Activated CD8-positive, alpha-beta memory T cell treated with anti-CD3 and anti-CD28 coated beads for 4 hours (primary cell): ENCODE results near the gene CDH8.
"Not testable (repeated sequence)": the region's sequence is repeated elsewhere in the genome, so short reads cannot be mapped to it uniquely, and the experiment has no call there.

ENCODE experiments used
- DNase-seq, 2 donors: peaks; one replicate each; pipeline ENCODE4 v3.0.0-alpha.2; 2020; ENCODE audit warnings: low read depth in 2 of 2

CDH8 gene

GRCh38 chr16:61934601-61935000 lies 101.6 kb downstream of the CDH8 start:
- DNase-seq, result no peak

DNA sequence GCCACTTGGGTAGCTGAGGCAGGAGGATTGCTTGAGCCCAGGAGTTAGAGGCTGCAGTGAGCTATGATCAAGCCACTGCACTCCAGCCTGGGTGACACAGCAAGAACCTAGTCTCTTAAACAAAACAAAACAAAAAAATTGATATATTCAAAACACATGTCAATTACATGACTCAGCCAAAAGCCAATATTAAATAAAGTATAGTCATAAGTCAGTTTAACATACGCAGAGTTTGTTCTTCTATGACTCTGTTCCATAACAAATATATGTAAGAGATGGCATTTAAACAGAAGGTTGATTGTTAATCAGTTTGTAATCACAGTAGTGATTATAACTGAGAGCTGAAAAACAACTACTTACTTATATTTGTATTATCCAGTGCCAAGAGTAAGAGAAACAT lies 106.5 kb downstream of the CDH8 start:
- DNase-seq, result no peak

DNA sequence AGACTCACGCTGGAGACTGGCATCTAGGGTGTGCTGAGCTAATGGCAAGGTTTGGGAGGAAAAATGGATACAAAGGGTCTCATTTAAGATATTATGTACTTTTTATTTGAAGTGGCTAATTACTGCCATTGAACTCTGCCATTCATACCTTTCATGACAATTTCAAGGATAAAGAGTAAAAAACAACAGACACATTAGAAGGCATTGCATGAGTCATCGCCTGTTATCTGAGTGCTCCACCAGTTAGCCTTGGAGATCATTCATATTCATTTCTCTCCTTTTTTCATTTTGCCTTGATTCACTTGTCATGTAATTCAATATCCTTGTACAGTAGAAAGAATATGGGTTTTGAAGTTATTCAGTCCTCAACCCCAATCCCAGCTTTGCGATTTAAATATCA lies 109.5 kb downstream of the CDH8 start:
- no peak for DNase-seq

- DNase-seq, result no peak
These were observed 112.6 kb downstream of the CDH8 start for GRCh38 chr16:61923629-61924028.

DNA sequence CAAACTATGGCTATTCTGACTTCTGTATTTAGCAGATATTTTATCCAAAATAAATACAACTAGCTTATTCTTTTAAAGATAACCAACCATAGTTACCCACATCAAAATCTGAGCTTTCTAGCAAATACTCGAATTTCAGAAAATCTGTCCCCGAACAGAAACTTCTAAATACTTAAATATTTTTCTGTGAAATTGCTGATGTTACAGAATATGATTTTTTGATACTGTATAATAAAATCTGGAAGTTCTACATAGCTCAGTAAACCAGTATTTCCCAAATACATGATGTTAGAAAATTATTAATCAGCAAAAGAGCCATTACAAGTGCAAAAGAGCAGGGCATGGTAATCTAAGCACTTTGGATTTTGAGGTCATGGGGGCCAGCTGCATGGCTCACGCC lies 114.9 kb downstream of the CDH8 start:
- DNase-seq, result no peak

- DNase-seq, result not testable (repeated sequence)
These were observed 118.1 kb downstream of the CDH8 start for GRCh38 chr16:61917865-61918826.

GRCh38 chr16:61915569-61915968 lies 120.7 kb downstream of the CDH8 start:
- DNase-seq, result no peak

GRCh38 chr16:61909074-61909473 lies 127.2 kb downstream of the CDH8 start:
- no peak for DNase-seq

GRCh38 chr16:61908426-61908825 lies 127.8 kb downstream of the CDH8 start:
- no peak for DNase-seq

DNA sequence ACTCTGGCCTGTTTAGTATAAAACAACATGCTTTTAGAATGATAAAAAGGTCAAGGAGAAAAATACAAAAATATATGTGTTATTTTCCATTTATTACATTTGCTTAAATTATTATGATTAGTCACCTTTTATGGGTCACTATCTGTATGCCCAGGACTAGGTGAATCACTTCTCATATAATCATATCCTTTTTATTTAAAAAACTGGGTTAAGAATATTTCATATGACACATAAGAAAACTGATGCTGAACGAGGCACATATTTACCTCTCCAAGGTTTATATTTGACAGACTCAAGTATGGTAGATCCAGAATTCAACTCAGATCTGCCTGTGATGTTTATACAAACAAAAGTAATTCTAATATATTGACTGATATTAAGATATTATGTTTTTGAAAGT lies 134.5 kb downstream of the CDH8 start:
- no peak for DNase-seq

GRCh38 chr16:61900482-61900881 lies 135.8 kb downstream of the CDH8 start:
- no peak for DNase-seq

DNA sequence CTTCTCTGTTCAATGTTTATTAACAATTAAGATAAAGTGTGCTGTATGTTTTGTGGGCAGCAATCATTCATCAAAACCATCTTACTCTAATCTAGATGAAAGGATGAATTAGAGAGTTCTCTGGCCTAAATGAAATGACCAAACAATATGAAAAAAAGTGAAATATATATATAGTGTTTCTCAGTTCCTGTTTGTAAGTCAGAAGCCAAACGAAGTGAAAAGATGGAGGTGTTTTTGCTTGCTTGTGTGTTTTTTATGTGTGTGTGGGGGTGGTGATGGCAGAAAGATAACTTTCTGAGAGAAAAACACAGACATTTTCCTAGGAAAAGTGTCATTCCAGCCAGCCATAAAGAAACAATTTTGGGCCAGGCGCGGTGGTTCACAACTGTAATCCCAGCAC lies 138.6 kb downstream of the CDH8 start:
- DNase-seq, result no peak

DNA sequence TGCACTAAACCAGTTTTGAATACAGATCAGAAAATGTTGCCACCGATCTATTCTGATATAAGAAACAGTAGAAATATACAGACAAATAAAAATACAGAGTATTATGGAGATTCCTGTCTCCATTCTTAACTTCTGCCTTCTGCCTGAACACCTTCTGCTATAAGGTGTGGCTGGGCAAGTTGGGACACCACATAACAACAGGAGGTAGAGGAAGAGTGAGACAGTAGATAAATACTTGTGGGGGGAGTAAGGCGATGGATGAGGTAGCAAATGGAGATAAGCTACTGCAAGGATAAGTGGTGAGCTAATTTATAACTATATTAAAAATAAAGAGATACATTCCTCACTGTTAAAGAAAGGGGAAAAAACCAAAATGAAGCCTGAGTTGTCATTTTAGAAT lies 143.7 kb downstream of the CDH8 start:
- DNase-seq, result no peak

DNA sequence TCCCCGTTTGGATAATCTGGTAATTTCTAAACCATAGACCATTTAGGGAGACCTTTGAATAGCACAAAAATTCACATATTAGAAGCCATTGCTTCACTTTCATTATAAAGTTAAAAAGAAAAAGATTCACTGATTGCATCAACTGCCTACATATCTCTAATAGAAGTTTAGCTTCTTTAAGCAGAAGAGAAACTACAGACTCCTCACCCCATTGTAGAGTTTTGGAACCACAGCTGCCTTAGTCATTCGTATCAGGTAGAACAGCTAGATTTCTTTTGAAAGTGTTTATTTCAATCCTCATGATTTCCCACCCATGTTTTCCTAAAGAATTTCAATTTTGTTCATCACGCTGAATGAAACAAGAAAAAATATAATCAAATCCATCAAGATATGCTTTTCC lies 144.8 kb downstream of the CDH8 start:
- DNase-seq, result no peak

DNA sequence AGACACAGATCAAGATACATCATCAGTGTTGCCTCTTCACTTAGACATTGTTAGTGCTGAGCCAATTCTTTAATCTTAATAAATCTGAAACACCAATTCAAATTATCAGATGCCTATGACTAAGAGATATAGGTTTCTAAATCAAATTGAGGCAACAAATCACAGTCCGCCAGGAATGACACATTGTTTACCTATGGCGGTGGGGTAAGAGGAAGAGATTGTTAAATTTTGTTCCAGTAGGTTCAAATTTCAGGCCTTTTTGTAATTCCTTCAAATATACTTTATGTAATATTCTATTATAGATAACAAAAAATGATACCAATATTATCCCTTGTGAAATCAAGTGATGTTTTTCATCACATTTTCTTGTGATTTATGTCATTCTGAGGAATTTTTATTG lies 145.9 kb downstream of the CDH8 start:
- no peak for DNase-seq

GRCh38 chr16:61887903-61888302 lies 148.3 kb downstream of the CDH8 start:
- no peak for DNase-seq

GRCh38 chr16:61885343-61885742 lies 150.9 kb downstream of the CDH8 start:
- DNase-seq, result no peak

DNA sequence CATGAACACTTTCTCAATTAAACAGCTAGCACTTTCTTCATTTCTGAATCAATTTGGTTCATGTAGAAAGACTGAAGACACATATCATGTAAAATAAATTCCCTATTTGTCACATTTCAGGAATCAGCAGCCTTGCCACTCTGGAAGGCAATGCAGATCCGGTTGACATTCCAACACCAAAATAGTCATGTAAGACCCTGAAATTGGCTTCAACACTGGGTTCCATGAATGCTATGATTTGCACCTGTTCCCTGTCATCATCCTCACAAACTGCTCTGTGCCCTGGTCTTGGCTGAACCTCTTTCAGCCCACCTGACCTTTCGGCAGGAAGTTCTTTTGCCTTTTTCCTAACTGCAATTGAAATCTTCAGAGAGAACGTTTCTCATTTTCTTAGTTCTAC lies 156.9 kb downstream of the CDH8 start:
- no peak for DNase-seq

GRCh38 chr16:61877436-61877835 lies 158.8 kb downstream of the CDH8 start:
- no peak for DNase-seq

- no peak for DNase-seq
These were observed 163.5 kb downstream of the CDH8 start for GRCh38 chr16:61872778-61873119.

DNA sequence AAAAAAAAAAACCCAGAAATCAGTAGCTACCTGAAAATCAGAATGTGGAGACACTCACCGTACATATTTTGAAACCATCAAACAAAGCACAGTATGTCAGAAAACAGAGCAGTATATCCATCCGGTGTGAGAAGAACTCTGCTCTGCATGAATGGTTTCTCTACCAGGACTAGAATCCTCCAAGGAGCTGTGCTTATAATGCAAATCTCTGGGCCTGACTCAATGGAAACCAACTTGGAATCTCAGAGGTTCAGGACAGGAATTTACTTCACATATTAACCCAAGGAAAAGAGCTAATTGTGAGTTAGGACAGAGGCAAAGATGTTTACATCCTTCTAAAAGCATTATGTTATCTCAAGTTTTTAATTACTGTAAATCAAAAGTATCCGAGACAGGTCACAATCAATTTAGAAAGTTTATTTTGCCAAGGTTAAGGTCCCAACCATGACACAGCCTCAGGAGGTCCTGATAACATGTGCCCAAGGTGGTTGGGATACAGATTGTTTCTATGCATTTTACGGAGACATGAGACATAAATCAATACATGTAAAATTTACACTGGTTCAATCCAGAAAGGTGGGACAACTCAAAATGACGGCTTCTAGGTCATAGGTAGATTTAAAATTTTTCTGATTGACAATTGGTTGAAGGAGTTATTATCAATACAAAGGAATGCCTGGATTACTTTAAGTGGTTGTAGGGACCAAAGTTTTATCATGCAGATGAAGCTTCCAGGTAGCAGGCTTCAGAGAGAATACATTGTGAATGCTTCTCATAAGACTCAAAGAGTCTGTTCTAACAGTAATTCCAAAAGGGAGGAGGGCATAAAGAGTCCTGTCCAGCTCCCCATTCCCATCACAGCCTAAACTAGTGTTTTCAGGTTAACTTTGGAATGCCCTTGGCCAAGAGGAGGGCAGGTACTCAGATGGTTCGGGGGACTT lies 164.1 kb downstream of the CDH8 start:
- no peak for DNase-seq

DNA sequence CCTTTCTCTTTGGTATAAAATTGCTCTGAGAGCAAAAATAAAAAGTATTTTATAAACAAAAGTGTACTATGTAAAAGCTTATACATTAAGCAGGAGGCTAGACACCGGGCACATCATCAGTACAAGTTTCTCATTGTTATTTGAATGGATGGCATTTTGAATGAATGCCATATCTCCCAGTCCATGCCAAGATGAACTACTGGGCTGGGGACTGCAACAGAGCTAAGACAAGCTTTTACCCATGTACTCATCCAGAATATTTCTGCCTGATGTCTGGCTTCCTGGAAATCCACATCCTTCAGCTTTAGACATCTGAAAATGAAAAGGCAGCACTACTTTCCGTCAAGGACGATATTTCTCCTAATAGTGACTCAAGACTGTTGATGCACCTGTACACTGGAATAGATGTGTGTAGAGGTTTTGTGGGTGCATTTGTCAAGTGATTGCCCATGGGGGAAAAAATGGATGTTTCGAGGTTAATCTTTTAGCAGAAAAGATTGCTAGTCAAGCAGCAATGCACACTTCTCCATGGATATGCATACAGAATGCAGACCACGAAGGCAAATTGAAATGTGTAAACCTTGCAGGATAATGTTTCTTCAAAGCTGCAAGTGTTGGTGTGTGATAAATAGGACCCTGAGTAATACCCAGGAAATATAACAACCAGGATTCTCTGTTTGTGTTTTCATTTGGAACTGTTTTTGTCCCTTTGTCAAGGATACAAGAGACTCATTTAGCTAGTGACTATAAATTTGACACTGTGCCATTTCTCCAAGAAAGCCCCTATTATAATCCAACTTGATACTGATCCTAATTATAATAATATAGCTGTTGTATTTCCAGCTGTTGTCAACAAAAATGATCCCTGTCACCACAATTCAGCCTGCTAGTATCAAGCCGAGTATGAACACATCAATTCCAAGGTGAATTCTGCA lies 173.8 kb downstream of the CDH8 start:
- no peak for DNase-seq
